Keratinocyte (primary cell): ENCODE results near the gene TCEANC2. TPM values are rescaled to one million over a fixed set of nuclear protein-coding genes. Genes with fewer than 3 reads are reported as not detected.

Experiments used
- DNase-seq: peaks from one replicate; pipeline ENCODE4 v3.0.0-alpha.2; 2011; ENCODE audit warnings: low read depth, missing footprints, low spot score
- FAIRE-seq: peaks from 2 replicates; lab custom pipeline; 2011; peaks lifted over from hg19 to GRCh38; lab: Jason Lieb, UNC
- H2AFZ ChIP-seq: 2 replicates; pipeline ENCODE4 v1.6.0; 2012; ENCODE audit warnings: low read length, control low read depth, inconsistent platforms; ENCODE audit not compliant: control insufficient read depth
- H3K27ac ChIP-seq: 2 replicates; pipeline ENCODE4 v1.5.1; 2011; ENCODE audit warnings: low read length; ENCODE audit not compliant: control insufficient read depth, insufficient read depth
- H3K27me3 ChIP-seq: 3 replicates; pipeline ENCODE4 v1.6.0; 2011; ENCODE audit warnings: low read length; ENCODE audit not compliant: control insufficient read depth, insufficient read depth; ENCODE audit errors: extremely low read depth
- H3K36me3 ChIP-seq, 2 experiments: 2 replicates in 1 of 2; 3 replicates in 1 of 2; pipeline ENCODE4 v1.5.1; 2011; ENCODE audit warnings: low read length in 2 of 2, mild to moderate bottlenecking in 1 of 2; ENCODE audit not compliant: control insufficient read depth in 2 of 2, insufficient read depth in 2 of 2; ENCODE audit errors: extremely low read depth in 1 of 2
- H3K4me1 ChIP-seq: 3 replicates; pipeline ENCODE4 v1.5.1; 2011; ENCODE audit warnings: low read length; ENCODE audit not compliant: control insufficient read depth, insufficient read depth; ENCODE audit errors: extremely low read depth
- H3K4me2 ChIP-seq: 3 replicates; pipeline ENCODE4 v1.6.0; 2011; ENCODE audit warnings: low read depth, low read length; ENCODE audit not compliant: control insufficient read depth, insufficient read depth; ENCODE audit errors: extremely low read depth
- H3K4me3 ChIP-seq, 3 experiments: fragments of 200-600 bp in 1 of 3; sonication (generic) in 1 of 3; 2 replicates in 2 of 3; 3 replicates in 1 of 3; pipeline ENCODE4 v1.5.1; 2011 to 2016; ENCODE audit warnings: low read length in 3 of 3, mild to moderate bottlenecking in 3 of 3, control low read depth in 2 of 3, inconsistent platforms in 1 of 3, low read depth in 1 of 3, mixed read lengths in 1 of 3, mixed run types in 1 of 3, moderate library complexity in 1 of 3; ENCODE audit not compliant: control insufficient read depth in 2 of 3, insufficient read depth in 2 of 3; ENCODE audit errors: extremely low read depth in 1 of 3
- H3K79me2 ChIP-seq: 2 replicates; pipeline ENCODE4 v1.6.0; 2012; ENCODE audit warnings: low read length; ENCODE audit not compliant: control insufficient read depth, insufficient read depth
- H3K9ac ChIP-seq: 3 replicates; pipeline ENCODE4 v1.6.0; 2011; ENCODE audit warnings: low read length; ENCODE audit not compliant: control insufficient read depth, insufficient read depth; ENCODE audit errors: extremely low read depth
- H3K9me1 ChIP-seq: 3 replicates; pipeline ENCODE4 v1.6.0; 2011; ENCODE audit warnings: low read length; ENCODE audit not compliant: control insufficient read depth, insufficient read depth; ENCODE audit errors: extremely low read depth
- H3K9me3 ChIP-seq: 2 replicates; pipeline ENCODE4 v1.5.1; 2012; ENCODE audit warnings: low read depth, low read length; ENCODE audit not compliant: control insufficient read depth
- H4K20me1 ChIP-seq: 3 replicates; pipeline ENCODE4 v1.6.0; 2011; ENCODE audit warnings: low read length; ENCODE audit not compliant: control insufficient read depth, insufficient read depth; ENCODE audit errors: extremely low read depth
- CTCF ChIP-seq, 3 experiments: IDR thresholded peaks in 1 of 3; conservative IDR thresholded peaks in 1 of 3; optimal IDR thresholded peaks in 1 of 3; 2 replicates in 2 of 3; 3 replicates in 1 of 3; pipeline versions ENCODE3 to v1.5.1; 2011; ENCODE audit warnings: low read length in 3 of 3, mild to moderate bottlenecking in 3 of 3, moderate library complexity in 2 of 3, control low read depth in 1 of 3, inconsistent platforms in 1 of 3; ENCODE audit not compliant: insufficient read depth in 2 of 3; ENCODE audit errors: extremely low read depth in 1 of 3
- EZH2 ChIP-seq: IDR thresholded peaks from one replicate; pipeline ENCODE4 v1.6.1; 2012; ENCODE audit warnings: inconsistent platforms, mild to moderate bottlenecking, low read length, moderate library complexity
- dilution Hi-C: fragments of 300-500 bp; cut with MboI; formaldehyde crosslinking; loops from one replicate; pipeline ENCODE4 v1.7.0; 2020; ENCODE audit warnings: low sequenced_read_pairs; ENCODE audit not compliant: extremely low pct_ligation_motif_present
- polyA plus RNA-seq, 5 experiments: library from polyadenylated mRNA; depleted of rRNA in 3 of 5; stranded (reverse) in 3 of 5; stranded (forward) in 1 of 5; unstranded in 1 of 5; fragments of >200 nt; gene quantifications; 1 replicate in 1 of 5; 2 replicates in 3 of 5; 3 replicates in 1 of 5; pipeline versions ENCODE4 v1.2.1 to v1.2.3, GENCODE V29; 2011 to 2012; ENCODE audit warnings: missing spikeins in 2 of 5, low read depth in 1 of 5, low replicate concordance in 1 of 5

Gene TCEANC2
- polyA plus RNA-seq, 1 donor (not counting 4 experiments of a cell fraction or from before 2014, with no cell fraction given), result 4.3 TPM

GRCh38 chr1:54096877-54097240, 43.5 kb downstream of the TCEANC2 start:
- H3K9me1 ChIP-seq, result no peaks in the 10 kb centered on the region
- no peaks in the 10 kb centered on the region for H4K20me1 ChIP-seq
- H3K79me2 ChIP-seq, result no peaks in the 10 kb centered on the region
- H3K4me1 ChIP-seq, result no peaks in the 10 kb centered on the region
- no peak overlapping the region for H3K27ac ChIP-seq
- TF ChIP-seq CTCF (optimal IDR thresholded peaks at IDR 0.05 in 1 of 3, IDR thresholded peaks at IDR 0.05 in 1 of 3, conservative IDR thresholded peaks at IDR 0.05 in 1 of 3; ENCODE audit: extremely low read depth in 1 of 3, insufficient read depth in 2 of 3, low read length in 3 of 3) (no peak), EZH2 (no peak)
- no peak overlapping the region for H3K9ac ChIP-seq
- dilution Hi-C loops, result no loop called here
- no peak overlapping the region for H3K4me2 ChIP-seq
- FAIRE-seq (no peak), DNase-seq (no peak)
- no peaks in the 10 kb centered on the region for H3K27me3 ChIP-seq
- H3K4me3 ChIP-seq, result no peak overlapping the region
- H2AFZ ChIP-seq, result no peak overlapping the region
- peaks cover 0 to 8% of the 10 kb centered on the region in 2 experiments for H3K36me3 ChIP-seq
- no peaks in the 10 kb centered on the region for H3K9me3 ChIP-seq

- Histone ChIP-seq H3K27me3 (no peaks in the 10 kb centered on the region), H3K4me2 (no peak overlapping the region), H4K20me1 (no peaks in the 10 kb centered on the region), H2AFZ (no peak overlapping the region), H3K36me3 (peaks cover 0 to 7% of the 10 kb centered on the region in 2 experiments), H3K27ac (no peak overlapping the region), H3K9me1 (no peaks in the 10 kb centered on the region), H3K4me1 (no peaks in the 10 kb centered on the region), H3K4me3 (no peak overlapping the region), H3K9ac (no peak overlapping the region), H3K79me2 (no peaks in the 10 kb centered on the region), H3K9me3 (no peaks in the 10 kb centered on the region)
- DNase-seq, result no peak
- FAIRE-seq, result no peak
- dilution Hi-C loops, result no loop called here
- TF ChIP-seq EZH2 (no peak), CTCF (optimal IDR thresholded peaks at IDR 0.05 in 1 of 3, IDR thresholded peaks at IDR 0.05 in 1 of 3, conservative IDR thresholded peaks at IDR 0.05 in 1 of 3; ENCODE audit: extremely low read depth in 1 of 3, insufficient read depth in 2 of 3, low read length in 3 of 3) (no peak)
These were observed 45.7 kb downstream of the TCEANC2 start for GRCh38 chr1:54099061-54099610.
